PC-9 (cell line): ENCODE results near the gene SLC1A2. TPM values are rescaled to one million over a fixed set of nuclear protein-coding genes. Genes with fewer than 3 reads are reported as not detected.

ENCODE experiments used
- BruUV-seq: library from RNA; stranded (reverse); fragments of 400-500 nt; replicated peaks from 2 replicates; lab custom pipeline; 2021; lab: Mats Ljungman, UMichigan
- CTCF ChIA-PET: fragments of 300-600 bp; sonication (Branson Sonifier 250); formaldehyde crosslinking; loops from one replicate; lab custom pipeline; 2022; ENCODE audit warnings: antibody characterized with exemption; lab: Charles Lee
- POLR2A ChIA-PET: fragments of 300-600 bp; sonication (Branson Sonifier 250); formaldehyde crosslinking; loops from one replicate; lab custom pipeline; 2022; ENCODE audit warnings: antibody characterized with exemption; ENCODE audit not compliant: unreplicated experiment; lab: Charles Lee
- DNase-seq, 2 experiments: peaks; one replicate each; pipeline versions ENCODE4 v3.0.0 to v3.0.0-alpha.2; 2015 to 2022; ENCODE audit warnings: mixed read lengths in 1 of 2
- H2AFZ ChIP-seq: fragments of 200-600 bp; sonication (generic); 2 replicates; pipeline ENCODE4 v1.8.1; 2017; ENCODE audit warnings: antibody characterized with exemption
- H3F3A ChIP-seq: fragments of 200-600 bp; sonication (generic); 2 replicates; pipeline ENCODE4 v1.8.1; 2017; ENCODE audit warnings: antibody characterized with exemption, mild to moderate bottlenecking, low read depth; ENCODE audit not compliant: insufficient read depth
- H3K27ac ChIP-seq: fragments of 200-600 bp; sonication (generic); 2 replicates; pipeline ENCODE4 v1.6.1; 2016; ENCODE audit warnings: mixed run types
- H3K27me3 ChIP-seq: fragments of 200-600 bp; sonication (generic); 2 replicates; pipeline ENCODE4 v1.6.1; 2016; ENCODE audit warnings: low read depth, mixed run types; ENCODE audit not compliant: insufficient read depth
- H3K36me3 ChIP-seq: fragments of 200-600 bp; sonication (generic); 2 replicates; pipeline ENCODE4 v1.6.1; 2016; ENCODE audit warnings: low read depth, mixed run types
- H3K4me1 ChIP-seq: fragments of 200-600 bp; sonication (generic); replicated peaks from 2 replicates; pipeline ENCODE4 v1.6.1; 2016; ENCODE audit warnings: mixed run types; ENCODE audit not compliant: insufficient read depth
- H3K4me2 ChIP-seq: fragments of 200-600 bp; sonication (generic); 2 replicates; pipeline ENCODE4 v1.6.1; 2017; ENCODE audit warnings: mixed run types
- H3K4me3 ChIP-seq: fragments of 200-600 bp; sonication (generic); 2 replicates; pipeline ENCODE4 v1.6.1; 2016; ENCODE audit warnings: mixed run types
- H3K79me2 ChIP-seq: fragments of 200-600 bp; sonication (generic); 2 replicates; pipeline ENCODE4 v1.6.1; 2017; ENCODE audit warnings: low read depth, mixed run types
- H3K9me2 ChIP-seq: fragments of 200-600 bp; sonication (generic); 2 replicates; pipeline ENCODE4 v1.8.1; 2017; ENCODE audit warnings: mild to moderate bottlenecking; ENCODE audit not compliant: insufficient read depth
- H3K9me3 ChIP-seq: fragments of 200-600 bp; sonication (generic); 2 replicates; pipeline ENCODE4 v1.8.1; 2016; ENCODE audit warnings: low read depth; ENCODE audit not compliant: insufficient read depth
- H4K20me1 ChIP-seq: fragments of 200-600 bp; sonication (generic); 2 replicates; pipeline ENCODE4 v1.8.1; 2017; ENCODE audit not compliant: insufficient read depth
- EZH2 ChIP-seq: fragments of 200-600 bp; sonication (generic); IDR thresholded peaks from 2 replicates; pipeline ENCODE4 v1.8.0; 2017; ENCODE audit warnings: antibody characterized with exemption, low read depth
- intact Hi-C: fragments of 100-400 bp; cut with micrococcal nuclease; formaldehyde crosslinking; loops from one replicate; pipeline ENCODE4 v1.10.0; 2022; ENCODE audit not compliant: unreplicated experiment
- total RNA-seq: library from RNA; stranded (reverse); gene quantifications from 2 replicates; pipeline ENCODE4 v1.2.3, GENCODE V29; 2021
- TF ChIP-seq, protein P1 (sequence below): fragments of 200-600 bp; sonication (generic); conservative IDR thresholded peaks from 2 replicates; pipeline ENCODE4 v1.6.1; 2017; ENCODE audit warnings: mixed run types, antibody characterized with exemption, mild to moderate bottlenecking, moderate library complexity

The SLC1A2 gene
- total RNA-seq, 1 experiment from 2014 or later = 0.09 TPM

DNA sequence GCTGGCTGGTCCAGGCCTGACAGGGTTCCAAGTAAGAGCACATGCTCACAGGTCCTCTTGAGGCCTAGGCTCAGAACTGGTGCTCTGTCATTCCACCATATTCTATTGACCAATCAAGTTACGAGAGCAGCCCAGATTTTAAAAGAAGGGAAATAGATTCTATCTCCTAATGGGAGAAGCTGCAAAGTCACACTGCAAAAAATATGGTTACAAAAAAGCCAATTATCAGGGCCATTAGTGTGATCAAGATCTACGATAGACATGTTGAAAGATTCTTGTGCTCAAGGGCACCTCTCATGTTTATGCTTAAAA lies 184.2 kb downstream of the SLC1A2 start:
- Histone ChIP-seq H3K79me2 (no peaks in the 10 kb centered on the region), H3K4me2 (no peak overlapping the region), H4K20me1 (no peaks in the 10 kb centered on the region), H3K27ac (no peak overlapping the region), H3K36me3 (peaks cover 18% of the 10 kb centered on the region), H3F3A (peaks cover 55% of the 10 kb centered on the region), H3K9me3 (0 out of 2 replicates have a peak, but pooled peaks cover 5% of the 10 kb centered on the region), H3K27me3 (no peaks in the 10 kb centered on the region), H3K4me3 (no peak overlapping the region), H3K9me2 (no peaks in the 10 kb centered on the region), H3K4me1 (peaks cover 33% of the 10 kb centered on the region), H2AFZ (no peak overlapping the region)
- TF ChIP-seq EZH2 = no peak
- TF ChIP-seq, protein P1, sequence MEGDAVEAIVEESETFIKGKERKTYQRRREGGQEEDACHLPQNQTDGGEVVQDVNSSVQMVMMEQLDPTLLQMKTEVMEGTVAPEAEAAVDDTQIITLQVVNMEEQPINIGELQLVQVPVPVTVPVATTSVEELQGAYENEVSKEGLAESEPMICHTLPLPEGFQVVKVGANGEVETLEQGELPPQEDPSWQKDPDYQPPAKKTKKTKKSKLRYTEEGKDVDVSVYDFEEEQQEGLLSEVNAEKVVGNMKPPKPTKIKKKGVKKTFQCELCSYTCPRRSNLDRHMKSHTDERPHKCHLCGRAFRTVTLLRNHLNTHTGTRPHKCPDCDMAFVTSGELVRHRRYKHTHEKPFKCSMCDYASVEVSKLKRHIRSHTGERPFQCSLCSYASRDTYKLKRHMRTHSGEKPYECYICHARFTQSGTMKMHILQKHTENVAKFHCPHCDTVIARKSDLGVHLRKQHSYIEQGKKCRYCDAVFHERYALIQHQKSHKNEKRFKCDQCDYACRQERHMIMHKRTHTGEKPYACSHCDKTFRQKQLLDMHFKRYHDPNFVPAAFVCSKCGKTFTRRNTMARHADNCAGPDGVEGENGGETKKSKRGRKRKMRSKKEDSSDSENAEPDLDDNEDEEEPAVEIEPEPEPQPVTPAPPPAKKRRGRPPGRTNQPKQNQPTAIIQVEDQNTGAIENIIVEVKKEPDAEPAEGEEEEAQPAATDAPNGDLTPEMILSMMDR = no peak
- no TSS peak for BruUV-seq
- DNase-seq = no peak
- intact Hi-C loops = loop anchor here (5.0 kb wide), 1 partner anchor 127 kb away; no protein-coding TSS in a partner anchor
- CTCF ChIA-PET = interaction anchor here (0.6 to 1.0 kb wide), 2 partner anchors 15 to 129 kb away, joined by 3 to 4 read pairs; no protein-coding TSS in a partner anchor
- POLR2A ChIA-PET = no interaction called here

DNA sequence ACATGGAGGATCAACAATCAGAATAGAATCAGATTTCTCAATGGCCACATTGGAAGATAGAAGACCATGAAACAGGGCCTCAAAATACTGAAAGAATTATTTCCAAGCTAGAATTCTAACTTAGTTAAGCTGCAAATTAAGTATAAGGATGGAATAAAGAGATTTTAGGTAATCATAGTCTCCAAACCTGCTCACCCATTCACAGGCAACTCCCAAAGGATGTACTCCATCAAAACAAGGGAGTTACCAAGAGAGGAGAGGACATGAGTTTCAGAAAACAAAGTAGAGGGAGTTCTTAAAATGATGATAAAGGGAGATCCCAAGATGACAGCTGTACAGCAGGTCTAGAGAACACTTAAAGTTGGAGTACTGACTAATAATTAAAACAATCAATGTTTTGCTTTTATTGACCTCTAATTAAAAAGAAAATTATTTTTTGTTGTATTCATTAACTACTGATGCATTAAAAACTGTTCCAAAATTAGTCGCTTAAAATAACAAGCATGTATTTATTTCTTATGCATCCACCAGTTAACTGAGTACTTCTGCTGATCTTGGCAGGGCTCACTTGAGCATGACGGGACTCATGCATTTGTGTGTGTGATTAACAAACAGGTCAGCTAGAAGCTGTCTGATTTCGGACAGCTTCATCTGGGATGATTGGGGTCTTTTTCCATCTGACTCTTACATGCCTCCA lies 184.8 kb downstream of the SLC1A2 start:
- Histone ChIP-seq H3K27me3 (no peaks in the 10 kb centered on the region), H4K20me1 (no peaks in the 10 kb centered on the region), H3K79me2 (no peaks in the 10 kb centered on the region), H2AFZ (no peak overlapping the region), H3K27ac (no peak overlapping the region), H3K9me3 (0 out of 2 replicates have a peak, but pooled peaks cover 5% of the 10 kb centered on the region), H3K4me3 (no peak overlapping the region), H3K9me2 (no peaks in the 10 kb centered on the region), H3F3A (peaks cover 60% of the 10 kb centered on the region), H3K4me2 (no peak overlapping the region), H3K4me1 (peaks cover 33% of the 10 kb centered on the region), H3K36me3 (peaks cover 23% of the 10 kb centered on the region)
- POLR2A ChIA-PET = no interaction called here
- intact Hi-C loops = loop anchor here (5.0 kb wide), 1 partner anchor 128 kb away; no protein-coding TSS in a partner anchor
- no peak for TF ChIP-seq EZH2
- TF ChIP-seq, protein P1 = no peak
- BruUV-seq = no TSS peak
- no peak for DNase-seq
- CTCF ChIA-PET = interaction anchor here (0.6 to 1.0 kb wide), 2 partner anchors 15 to 130 kb away, joined by 3 to 4 read pairs; no protein-coding TSS in a partner anchor

DNA sequence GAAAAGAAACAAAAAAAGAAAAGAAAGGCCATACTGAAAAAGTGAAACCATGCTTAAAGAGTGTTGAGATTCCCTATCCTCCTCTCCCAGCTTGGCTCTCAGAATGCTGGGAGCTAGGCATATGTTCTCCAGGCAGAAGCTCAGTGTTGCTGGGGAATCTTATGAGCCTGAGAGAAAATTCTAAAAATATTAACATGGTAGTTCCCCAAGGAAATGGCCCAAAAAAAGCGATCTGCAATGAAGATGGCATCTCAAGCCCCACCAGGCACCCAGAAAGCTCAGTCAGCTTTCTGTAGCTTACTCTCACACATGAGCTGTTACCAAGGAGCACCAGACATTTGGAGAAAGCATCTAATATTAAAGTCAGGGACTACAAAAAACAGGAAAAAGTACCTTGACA lies 185.8 kb downstream of the SLC1A2 start:
- no peaks in the 10 kb centered on the region for H4K20me1 ChIP-seq
- intact Hi-C loops = no loop called here
- POLR2A ChIA-PET = no interaction called here
- no peaks in the 10 kb centered on the region for H3K9me2 ChIP-seq
- no peaks in the 10 kb centered on the region for H3K27me3 ChIP-seq
- H3K4me3 ChIP-seq = no peak overlapping the region
- TF ChIP-seq, protein P1 = no peak
- TF ChIP-seq EZH2 = no peak
- H3K9me3 ChIP-seq = 0 out of 2 replicates have a peak, but pooled peaks cover 5% of the 10 kb centered on the region
- peak overlapping the region; percentile 11; the same call in 1 of the 2 replicates for H3K27ac ChIP-seq
- peaks cover 71% of the 10 kb centered on the region for H3F3A ChIP-seq
- no peaks in the 10 kb centered on the region for H3K79me2 ChIP-seq
- peaks cover 34% of the 10 kb centered on the region for H3K36me3 ChIP-seq
- CTCF ChIA-PET = no interaction called here
- no TSS peak for BruUV-seq
- H3K4me1 ChIP-seq = peaks cover 33% of the 10 kb centered on the region
- DNase-seq = no peak
- no peak overlapping the region for H3K4me2 ChIP-seq
- H2AFZ ChIP-seq = no peak overlapping the region
